ENCODE data around the gene CYTH1.

DNA sequence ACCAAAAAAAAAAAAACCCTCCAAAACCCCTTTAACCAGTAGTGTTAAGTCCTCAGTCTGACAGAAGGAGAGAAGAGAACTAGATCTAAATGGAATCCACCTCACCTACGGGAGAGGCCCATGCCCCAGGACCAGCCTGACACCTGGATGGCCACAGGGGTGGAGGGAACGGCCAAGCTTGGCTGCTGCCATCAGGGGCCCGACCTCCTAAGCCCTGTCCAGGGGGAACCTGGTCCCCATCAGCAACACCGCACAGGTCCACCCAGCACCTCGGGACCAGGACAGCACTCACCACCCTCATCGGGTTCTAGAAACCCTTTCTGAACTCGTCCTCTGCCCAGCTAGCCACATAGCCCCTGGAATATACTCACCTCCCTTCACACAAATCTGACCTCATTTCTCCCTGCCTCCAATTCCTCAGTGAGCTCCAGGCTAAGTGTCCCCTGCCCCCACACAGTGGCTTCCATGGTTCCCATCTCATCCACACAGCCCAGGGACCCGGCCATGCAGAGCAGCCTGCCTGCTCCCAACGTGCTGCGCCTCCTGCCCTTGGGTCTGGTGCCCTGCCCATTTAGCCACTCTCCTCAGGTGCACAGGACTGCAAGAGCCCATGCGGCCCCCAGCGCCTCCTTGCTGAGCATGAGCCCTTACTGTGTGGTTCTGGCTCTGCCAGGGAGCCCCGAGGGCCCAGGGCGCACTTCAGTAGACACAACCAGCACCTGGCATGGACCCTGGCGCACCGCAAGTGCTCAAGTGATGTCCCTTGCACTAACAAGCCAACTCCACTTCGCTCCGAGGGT is 18.3 kb upstream of the CYTH1 start:
- TF ChIP-seq CTCF (IDR thresholded peaks at IDR 0.05) (no peak), EZH2 (IDR thresholded peaks at IDR 0.05; ENCODE audit: borderline replicate concordance, insufficient read depth, low read depth, low read length, poor library complexity, severe bottlenecking) (no peak)

Measured in B cell (primary cell).